H1 (cell line): ENCODE results near the gene CDR2. TPM values are rescaled to one million over a fixed set of nuclear protein-coding genes. Genes with fewer than 3 reads are reported as not detected.

Experiments used
- EGR1 ChIP-seq: IDR thresholded peaks from 2 replicates; pipeline ENCODE4 v1.6.1; 2011; ENCODE audit warnings: low read depth, low read length, borderline replicate concordance
- YY1 ChIP-seq: IDR thresholded peaks from 2 replicates; pipeline ENCODE4 v1.6.1; 2011; ENCODE audit warnings: low read depth, mild to moderate bottlenecking, low read length
- polyA plus RNA-seq, 7 experiments: library from polyadenylated mRNA; depleted of rRNA in 3 of 7; stranded (reverse) in 5 of 7; unstranded in 2 of 7; fragments of >200 nt in 5 of 7; fragments of 200-250 nt in 2 of 7; gene quantifications; 1 replicate in 5 of 7; 2 replicates in 1 of 7; 4 replicates in 1 of 7; pipeline versions ENCODE4 v1.2.1 to v1.2.3, GENCODE V29; 2011 to 2013; ENCODE audit warnings: missing spikeins in 2 of 7, mixed read lengths in 2 of 7
- total RNA-seq: library from RNA; stranded (reverse); fragmentation: NEBNext Ultra II Directional; extraction: Animal tissue kit (Norgen Biotek cat#: 25700); gene quantifications from 2 replicates; pipeline ENCODE4 v1.2.1, GENCODE V29; 2021
- TF ChIP-seq, protein P1 (sequence below): IDR thresholded peaks from 2 replicates; pipeline ENCODE4 v1.6.1; 2011; ENCODE audit warnings: low read depth, mild to moderate bottlenecking, low read length; ENCODE audit not compliant: insufficient read depth

Gene CDR2
- total and polyA plus RNA-seq, 2 of the 8 experiments (the other 6 are each of a cell fraction or from before 2014, with no cell fraction given), result 16.3 to 34.9 TPM

DNA sequence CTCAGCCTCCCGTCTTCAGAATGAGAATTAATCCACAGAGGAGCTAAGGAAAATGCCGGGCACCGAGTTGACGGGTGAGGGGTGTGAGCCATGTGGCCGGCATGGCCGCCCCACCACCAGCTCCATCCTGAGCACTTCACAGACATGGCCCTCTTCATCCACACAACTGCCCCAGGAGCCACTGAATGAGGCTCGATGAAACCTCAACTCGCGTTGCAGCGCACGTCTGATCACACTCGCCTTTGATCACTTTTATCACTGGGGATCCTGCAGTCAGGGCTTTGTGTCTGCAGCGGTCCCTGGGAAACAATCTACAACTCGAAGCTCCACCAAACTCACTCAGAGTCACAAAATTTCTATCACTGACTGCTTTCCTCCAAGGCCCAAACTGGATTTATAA, 46.7 kb upstream of the CDR2 start (continued):
- TF ChIP-seq EGR1, result no peak
- TF ChIP-seq, protein P1, sequence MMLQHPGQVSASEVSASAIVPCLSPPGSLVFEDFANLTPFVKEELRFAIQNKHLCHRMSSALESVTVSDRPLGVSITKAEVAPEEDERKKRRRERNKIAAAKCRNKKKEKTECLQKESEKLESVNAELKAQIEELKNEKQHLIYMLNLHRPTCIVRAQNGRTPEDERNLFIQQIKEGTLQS, result no peak
- TF ChIP-seq YY1, result no peak
